H1 (cell line): Measurements from ENCODE around the gene MPDU1. TPM values are rescaled to one million over a fixed set of nuclear protein-coding genes. Genes with fewer than 3 reads are reported as not detected.

ENCODE experiments used
- CTCF ChIA-PET: fragments of 300-600 bp; sonication (Branson Sonifier 250); formaldehyde crosslinking; loops from one replicate; lab custom pipeline; 2021; ENCODE audit not compliant: partially characterized antibody; lab: Charles Lee
- POLR2A ChIA-PET: fragments of 300-600 bp; sonication (Branson Sonifier 250); formaldehyde crosslinking; loops from one replicate; lab custom pipeline; 2021; ENCODE audit warnings: inconsistent platforms; ENCODE audit not compliant: partially characterized antibody; lab: Charles Lee
- DNase-seq, 2 experiments: peaks; one replicate each; pipeline versions ENCODE4 v3.0.0 to v3.0.0-alpha.2; 2010 to 2022; ENCODE audit warnings: low spot score in 2 of 2, low read depth in 1 of 2, mixed read lengths in 1 of 2
- FAIRE-seq: peaks from 2 replicates; lab custom pipeline; 2011; peaks lifted over from hg19 to GRCh38; lab: Jason Lieb, UNC
- H2AFZ ChIP-seq: 2 replicates; pipeline ENCODE4 v1.8.1; 2012; ENCODE audit warnings: low read length, inconsistent platforms
- H2AK5ac ChIP-seq: 2 replicates; pipeline ENCODE4 v1.6.1; 2013; ENCODE audit warnings: low read depth, low read length
- H2BK120ac ChIP-seq: replicated peaks from 2 replicates; pipeline ENCODE3; 2013; ENCODE audit warnings: low read depth, low read length, inconsistent platforms
- H2BK12ac ChIP-seq: 2 replicates; pipeline ENCODE4 v1.6.1; 2013; ENCODE audit warnings: low read depth, low read length
- H2BK15ac ChIP-seq: 2 replicates; pipeline ENCODE4 v1.6.1; 2013; ENCODE audit warnings: low read length
- H2BK20ac ChIP-seq: 2 replicates; pipeline ENCODE4 v1.6.1; 2013; ENCODE audit warnings: low read length
- H2BK5ac ChIP-seq: 2 replicates; pipeline ENCODE4 v1.6.1; 2013; ENCODE audit warnings: low read depth, low read length
- H3K14ac ChIP-seq: 2 replicates; pipeline ENCODE4 v1.6.1; 2013; ENCODE audit warnings: inconsistent platforms; ENCODE audit not compliant: insufficient read length
- H3K18ac ChIP-seq: 2 replicates; pipeline ENCODE4 v1.6.1; 2013; ENCODE audit warnings: low read length; ENCODE audit errors: extremely low read depth
- H3K23ac ChIP-seq: 2 replicates; pipeline ENCODE4 v1.6.1; 2013; ENCODE audit warnings: inconsistent platforms; ENCODE audit not compliant: insufficient read length
- H3K23me2 ChIP-seq: 2 replicates; pipeline ENCODE4 v1.6.1; 2013; ENCODE audit warnings: low read depth, low read length
- H3K27ac ChIP-seq: 2 replicates; pipeline ENCODE4 v1.6.1; 2011; ENCODE audit warnings: low read depth, low read length, inconsistent platforms
- H3K27me3 ChIP-seq, 4 experiments: replicated peaks in 1 of 4; 1 replicate in 1 of 4; 2 replicates in 3 of 4; pipeline versions ENCODE4 v1.6.1 to v1.8.1; 2011 to 2013; ENCODE audit warnings: low read length in 3 of 4, mild to moderate bottlenecking in 3 of 4, inconsistent platforms in 2 of 4, mixed read lengths in 2 of 4, moderate library complexity in 1 of 4; ENCODE audit not compliant: control insufficient read depth in 3 of 4, insufficient read depth in 3 of 4; ENCODE audit errors: extremely low read depth in 1 of 4
- H3K36me3 ChIP-seq, 4 experiments: 2 replicates each; pipeline versions ENCODE4 v1.6.1 to v1.8.1; 2011 to 2013; ENCODE audit warnings: mild to moderate bottlenecking in 4 of 4, low read length in 3 of 4, moderate library complexity in 2 of 4, control low read depth in 1 of 4, inconsistent platforms in 1 of 4; ENCODE audit not compliant: insufficient read depth in 4 of 4, control insufficient read depth in 2 of 4
- H3K4ac ChIP-seq: replicated peaks from 2 replicates; pipeline ENCODE3; 2013; ENCODE audit warnings: low read length, low read depth, mixed read lengths, inconsistent platforms; ENCODE audit not compliant: insufficient read length
- H3K4me1 ChIP-seq, 4 experiments: replicated peaks in 1 of 4; 1 replicate in 1 of 4; 2 replicates in 3 of 4; pipeline versions ENCODE4 v1.6.1 to v1.8.1; 2011 to 2013; ENCODE audit warnings: low read length in 3 of 4, inconsistent platforms in 2 of 4, mixed read lengths in 1 of 4; ENCODE audit not compliant: insufficient read depth in 4 of 4, control insufficient read depth in 3 of 4
- H3K4me2 ChIP-seq, 2 experiments: 2 replicates each; pipeline versions ENCODE4 v1.6.1 to v1.8.1; 2011 to 2013; ENCODE audit warnings: low read depth in 2 of 2, low read length in 2 of 2, control low read depth in 1 of 2, inconsistent platforms in 1 of 2, mild to moderate bottlenecking in 1 of 2; ENCODE audit not compliant: insufficient read depth in 1 of 2
- H3K4me3 ChIP-seq, 4 experiments: fragments of 200-600, 300-600 bp in 1 of 4; sonication (generic), shearing (Covaris generic), sonication (Bioruptor Twin) in 1 of 4; 2 replicates each; pipeline versions ENCODE4 v1.5.1 to v1.8.1; 2011 to 2016; ENCODE audit warnings: low read length in 4 of 4, low read depth in 3 of 4, control low read depth in 2 of 4, inconsistent platforms in 2 of 4, mild to moderate bottlenecking in 2 of 4, mixed read lengths in 1 of 4, moderate library complexity in 1 of 4; ENCODE audit not compliant: insufficient read depth in 2 of 4; ENCODE audit errors: extremely low read depth in 1 of 4
- H3K56ac ChIP-seq: replicated peaks from 2 replicates; pipeline ENCODE3; 2013; ENCODE audit warnings: low read depth, mild to moderate bottlenecking, mixed read lengths, low read length, inconsistent platforms; ENCODE audit not compliant: insufficient read length
- H3K79me1 ChIP-seq: 2 replicates; pipeline ENCODE4 v1.6.1; 2013; ENCODE audit warnings: low read depth, low read length, control low read depth
- H3K79me2 ChIP-seq, 2 experiments: 2 replicates each; pipeline versions ENCODE4 v1.6.1 to v1.8.1; 2012 to 2013; ENCODE audit warnings: low read length in 2 of 2, mild to moderate bottlenecking in 2 of 2, inconsistent platforms in 1 of 2; ENCODE audit not compliant: insufficient read depth in 2 of 2, control insufficient read depth in 1 of 2
- H3K9ac ChIP-seq, 4 experiments: replicated peaks in 1 of 4; 1 replicate in 1 of 4; 2 replicates in 3 of 4; pipeline versions ENCODE4 v1.6.1 to v1.8.1; 2011 to 2013; ENCODE audit warnings: low read depth in 3 of 4, low read length in 3 of 4, control low read depth in 2 of 4, mild to moderate bottlenecking in 2 of 4, moderate library complexity in 2 of 4, inconsistent platforms in 1 of 4; ENCODE audit errors: extremely low read depth in 1 of 4
- H3K9me3 ChIP-seq, 2 experiments: 2 replicates each; pipeline versions ENCODE4 v1.6.1 to v1.8.1; 2012 to 2013; ENCODE audit warnings: mild to moderate bottlenecking in 2 of 2, moderate library complexity in 2 of 2, control low read depth in 1 of 2, inconsistent platforms in 1 of 2, low read depth in 1 of 2, low read length in 1 of 2, mixed read lengths in 1 of 2; ENCODE audit not compliant: insufficient read depth in 2 of 2
- H4K20me1 ChIP-seq, 2 experiments: replicated peaks in 1 of 2; 2 replicates each; pipeline versions ENCODE3 to v1.8.1; 2011 to 2013; ENCODE audit warnings: inconsistent platforms in 2 of 2, low read length in 2 of 2, mild to moderate bottlenecking in 1 of 2; ENCODE audit not compliant: insufficient read depth in 2 of 2, control insufficient read depth in 1 of 2
- H4K5ac ChIP-seq: 2 replicates; pipeline ENCODE4 v1.6.1; 2013; ENCODE audit warnings: low read length, low read depth, mixed read lengths, inconsistent platforms; ENCODE audit not compliant: insufficient read length
- H4K8ac ChIP-seq: 2 replicates; pipeline ENCODE4 v1.8.0; 2013; ENCODE audit warnings: mild to moderate bottlenecking, moderate library complexity, low read length, inconsistent platforms; ENCODE audit not compliant: insufficient read depth; ENCODE audit errors: extremely low read depth
- H4K91ac ChIP-seq: replicated peaks from 2 replicates; pipeline ENCODE3; 2013; ENCODE audit warnings: low read length, mixed read lengths, inconsistent platforms; ENCODE audit not compliant: insufficient read length
- HDAC6 ChIP-seq: IDR thresholded peaks from one replicate; pipeline ENCODE4 v1.7.1; 2012; ENCODE audit warnings: low read depth, mild to moderate bottlenecking, inconsistent platforms, low read length, moderate library complexity
- KDM1A ChIP-seq: fragments of 200-600, 300-600 bp; sonication (generic); IDR thresholded peaks from 2 replicates; pipeline ENCODE4 v1.7.1; 2016; ENCODE audit warnings: mild to moderate bottlenecking, low read length, borderline replicate concordance
- MAFK ChIP-seq: IDR thresholded peaks from 2 replicates; pipeline ENCODE4 v1.6.1; 2012; ENCODE audit warnings: low read depth, mild to moderate bottlenecking, improper control_type of control experiment, low read length
- POLR2A ChIP-seq, 2 experiments: IDR thresholded peaks; 1 replicate in 1 of 2; 2 replicates in 1 of 2; pipeline ENCODE4 v1.6.1; 2011; ENCODE audit warnings: low read depth in 2 of 2, low read length in 2 of 2, mild to moderate bottlenecking in 2 of 2; ENCODE audit errors: control extremely low read depth in 1 of 2
- RAD21 ChIP-seq, 2 experiments: IDR thresholded peaks in 1 of 2; conservative IDR thresholded peaks in 1 of 2; 2 replicates each; pipeline ENCODE4 v1.6.1; 2011; ENCODE audit warnings: low read depth in 2 of 2, low read length in 2 of 2, improper control_type of control experiment in 1 of 2, inconsistent platforms in 1 of 2, mild to moderate bottlenecking in 1 of 2, moderate library complexity in 1 of 2
- WGBS, 2 experiments: shearing (Covaris generic) in 1 of 2; methylation state at CpG; one replicate each; pipeline versions ENCODE4 v1.1.6 to v1.1.7; 2013 to 2015; ENCODE audit warnings: low lambda C conversion rate in 2 of 2, mixed read lengths in 2 of 2, inconsistent platforms in 1 of 2, low coverage in 1 of 2, missing lambda C conversion rate in 1 of 2; ENCODE audit not compliant: insufficient replicate concordance in 2 of 2, insufficient coverage in 1 of 2, insufficient read length in 1 of 2; ENCODE audit errors: extremely low coverage in 1 of 2, missing lambda C conversion rate in 1 of 2; 5-methylcytosine and 5-hydroxymethylcytosine counted together
- polyA plus RNA-seq, 7 experiments: library from polyadenylated mRNA; depleted of rRNA in 3 of 7; stranded (reverse) in 5 of 7; unstranded in 2 of 7; fragments of >200 nt in 5 of 7; fragments of 200-250 nt in 2 of 7; gene quantifications; 1 replicate in 5 of 7; 2 replicates in 1 of 7; 4 replicates in 1 of 7; pipeline versions ENCODE4 v1.2.1 to v1.2.3, GENCODE V29; 2011 to 2013; ENCODE audit warnings: missing spikeins in 2 of 7, mixed read lengths in 2 of 7
- total RNA-seq: library from RNA; stranded (reverse); fragmentation: NEBNext Ultra II Directional; extraction: Animal tissue kit (Norgen Biotek cat#: 25700); gene quantifications from 2 replicates; pipeline ENCODE4 v1.2.1, GENCODE V29; 2021

MPDU1 gene
- total and polyA plus RNA-seq, 2 of the 8 experiments (the other 6 are each of a cell fraction or from before 2014, with no cell fraction given), result 63.2 to 142 TPM

DNA sequence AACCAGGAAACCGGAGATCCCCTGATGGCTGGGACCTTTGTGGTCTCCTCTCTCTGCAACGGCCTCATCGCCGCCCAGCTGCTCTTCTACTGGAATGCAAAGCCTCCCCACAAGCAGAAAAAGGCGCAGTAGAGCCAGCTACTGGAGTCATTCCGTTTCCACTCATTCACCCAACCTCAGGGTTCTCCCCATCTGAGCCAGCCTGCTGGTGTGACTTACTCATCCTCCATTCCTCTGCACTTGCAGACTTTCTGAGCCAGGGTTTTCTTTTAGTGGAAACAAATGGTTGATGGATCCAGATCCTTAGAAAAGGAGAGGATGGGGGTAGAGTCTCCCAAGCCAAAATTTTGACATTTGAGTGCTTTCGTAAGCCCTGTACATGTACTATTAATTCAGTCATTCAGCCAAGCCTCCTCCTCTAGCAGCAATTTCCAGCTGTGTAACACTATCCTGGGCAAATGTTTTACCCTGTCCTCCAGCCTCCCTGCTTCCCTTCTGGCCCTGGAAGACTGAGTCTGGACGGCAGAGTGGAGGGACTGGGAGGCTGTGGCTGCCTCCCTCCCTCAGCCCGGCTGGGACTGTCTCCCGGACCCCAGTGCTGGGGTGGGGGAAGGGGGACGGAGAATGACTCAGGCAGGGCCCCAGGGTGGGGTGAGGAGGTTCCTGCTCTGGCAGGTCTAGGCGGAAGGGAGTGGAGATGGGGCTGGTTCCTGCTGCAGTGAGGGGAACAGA lies 3.9 kb downstream of the MPDU1 start:
- no peak for FAIRE-seq
- H3K4me1 ChIP-seq, result peaks cover 6 to 25% (median 23%) of the 10 kb centered on the region in 4 experiments

More for the DNA sequence above, 3.9 kb downstream of the MPDU1 start:
- no peak overlapping the region for H3K14ac ChIP-seq
- H3K4ac ChIP-seq, result no peak overlapping the region
- H2BK12ac ChIP-seq, result no peak overlapping the region
- H4K91ac ChIP-seq, result no peak overlapping the region
- H2BK20ac ChIP-seq, result no peak overlapping the region
- no peak overlapping the region for H3K18ac ChIP-seq
- H3K79me1 ChIP-seq, result no peaks in the 10 kb centered on the region; the same call in none of the 2 replicates
- no peak overlapping the region for H3K9ac ChIP-seq
- peak overlapping the region in 1 of 4 experiments; percentile 68; a peak in 2 of 8 replicates for H3K4me3 ChIP-seq
- TF ChIP-seq POLR2A (IDR thresholded peaks at IDR 0.05; ENCODE audit: control extremely low read depth in 1 of 2, low read depth in 2 of 2, low read length in 2 of 2) (0 out of 3 replicates have a peak, but pooled peaks of 1 of the 2 experiments have one; percentile 20), KDM1A (no peak), MAFK (no peak), HDAC6 (no peak), RAD21 (IDR thresholded peaks at IDR 0.05 in 1 of 2, conservative IDR thresholded peaks at IDR 0.05 in 1 of 2; ENCODE audit: low read depth in 2 of 2, low read length in 2 of 2) (no peak)
- ChIA-PET POLR2A (interaction anchor here (0.6 to 28.5 kb wide), 9 partner anchors 14 to 103 kb away, joined by 3 to 1144 read pairs (median 22); partner anchors contain the start of genes CD68, POLR2A, SAT2 and SENP3), CTCF (interaction anchor here (0.6 to 1.8 kb wide), 12 partner anchors 13 to 100 kb away, joined by 3 to 14 read pairs (median 3); partner anchors contain the start of genes FXR2 and TP53)
- WGBS, 2 experiments, result 89% methylated on average over 12 of the region's 12 CpGs; no CpG with 5 or more reads in 1 of the 2 experiments
- H3K27me3 ChIP-seq, result no peaks in the 10 kb centered on the region
- H2BK5ac ChIP-seq, result no peak overlapping the region; the same call in 1 of the 2 replicates
- no peak overlapping the region for H2AK5ac ChIP-seq
- no peak overlapping the region for H2BK15ac ChIP-seq
- no peak overlapping the region; the same call in 1 of the 2 replicates for H4K8ac ChIP-seq
- DNase-seq, result no peak
- no peak overlapping the region for H3K27ac ChIP-seq
- H4K20me1 ChIP-seq, result peaks cover 0 to 2% of the 10 kb centered on the region in 2 experiments
- no peak overlapping the region for H3K23ac ChIP-seq
- H3K79me2 ChIP-seq, result no peaks in the 10 kb centered on the region
- H3K4me2 ChIP-seq, result peak overlapping the region in 1 of 2 experiments; percentile 71; a peak in 3 of 4 replicates
- no peaks in the 10 kb centered on the region for H3K9me3 ChIP-seq
- no peak overlapping the region for H3K56ac ChIP-seq
- no peak overlapping the region for H2AFZ ChIP-seq
- no peak overlapping the region for H4K5ac ChIP-seq
- H3K23me2 ChIP-seq, result peaks cover 24% of the 10 kb centered on the region; the same call in 1 of the 2 replicates
- no peak overlapping the region for H2BK120ac ChIP-seq
- peaks cover 8 to 22% (median 11%) of the 10 kb centered on the region in 4 experiments; a peak in 7 of 8 replicates for H3K36me3 ChIP-seq
